ENCODE data around the gene DPYSL4. TPM values are rescaled to one million over a fixed set of nuclear protein-coding genes. Genes with fewer than 3 reads are reported as not detected.

The DPYSL4 gene
- total and polyA plus RNA-seq, 12 donors = 0.42 to 7.6 (median 3.2) TPM

DNA sequence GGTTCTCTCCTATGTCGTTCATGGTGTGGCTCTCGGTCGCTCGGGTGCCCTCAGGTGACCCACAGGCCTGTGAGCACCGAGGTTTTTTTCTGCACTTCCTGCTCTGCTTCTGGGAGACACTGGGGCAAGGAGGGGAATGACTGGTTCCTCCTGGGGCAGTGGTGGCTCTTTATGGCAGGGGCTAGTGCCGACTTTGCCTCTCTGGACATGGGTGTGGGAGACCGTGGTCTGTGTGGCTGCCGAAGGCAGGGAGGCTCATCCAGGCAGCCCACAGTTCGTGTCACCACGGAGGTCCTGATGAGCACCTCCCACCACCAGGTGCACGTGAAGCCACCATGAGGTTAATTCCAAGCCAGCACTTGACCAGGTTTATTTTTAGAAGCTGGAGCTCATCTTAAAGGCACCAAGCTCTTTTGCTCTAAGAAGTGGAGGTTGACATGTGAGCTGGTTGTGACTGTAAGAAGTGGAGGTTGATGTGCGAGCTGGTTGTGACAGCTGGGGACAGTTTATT is 24.7 kb upstream of the DPYSL4 start:
- Histone ChIP-seq H3K4me3 (no peak overlapping the region), H3K9me3 (replicated peaks in 1 of 3) (no peaks in the 10 kb centered on the region), H3K27me3 (no peaks in the 10 kb centered on the region), H3K27ac (no peak overlapping the region), H3K4me1 (replicated peaks in 1 of 2) (no peaks in the 10 kb centered on the region), H3K36me3 (replicated peaks in 1 of 2) (no peaks in the 10 kb centered on the region)
- intact Hi-C loops (cut with DNase I) = no loop called here
- no peak for DNase-seq
- TF ChIP-seq POLR2A (IDR thresholded peaks at IDR 0.05) = no peak
- TF ChIP-seq, protein P1, sequence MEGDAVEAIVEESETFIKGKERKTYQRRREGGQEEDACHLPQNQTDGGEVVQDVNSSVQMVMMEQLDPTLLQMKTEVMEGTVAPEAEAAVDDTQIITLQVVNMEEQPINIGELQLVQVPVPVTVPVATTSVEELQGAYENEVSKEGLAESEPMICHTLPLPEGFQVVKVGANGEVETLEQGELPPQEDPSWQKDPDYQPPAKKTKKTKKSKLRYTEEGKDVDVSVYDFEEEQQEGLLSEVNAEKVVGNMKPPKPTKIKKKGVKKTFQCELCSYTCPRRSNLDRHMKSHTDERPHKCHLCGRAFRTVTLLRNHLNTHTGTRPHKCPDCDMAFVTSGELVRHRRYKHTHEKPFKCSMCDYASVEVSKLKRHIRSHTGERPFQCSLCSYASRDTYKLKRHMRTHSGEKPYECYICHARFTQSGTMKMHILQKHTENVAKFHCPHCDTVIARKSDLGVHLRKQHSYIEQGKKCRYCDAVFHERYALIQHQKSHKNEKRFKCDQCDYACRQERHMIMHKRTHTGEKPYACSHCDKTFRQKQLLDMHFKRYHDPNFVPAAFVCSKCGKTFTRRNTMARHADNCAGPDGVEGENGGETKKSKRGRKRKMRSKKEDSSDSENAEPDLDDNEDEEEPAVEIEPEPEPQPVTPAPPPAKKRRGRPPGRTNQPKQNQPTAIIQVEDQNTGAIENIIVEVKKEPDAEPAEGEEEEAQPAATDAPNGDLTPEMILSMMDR (IDR thresholded peaks at IDR 0.05) = no peak
- 56 to 65% (median 61%) methylated on average over 6 to 12 of the region's 12 CpGs for WGBS, 4 donors

DNA sequence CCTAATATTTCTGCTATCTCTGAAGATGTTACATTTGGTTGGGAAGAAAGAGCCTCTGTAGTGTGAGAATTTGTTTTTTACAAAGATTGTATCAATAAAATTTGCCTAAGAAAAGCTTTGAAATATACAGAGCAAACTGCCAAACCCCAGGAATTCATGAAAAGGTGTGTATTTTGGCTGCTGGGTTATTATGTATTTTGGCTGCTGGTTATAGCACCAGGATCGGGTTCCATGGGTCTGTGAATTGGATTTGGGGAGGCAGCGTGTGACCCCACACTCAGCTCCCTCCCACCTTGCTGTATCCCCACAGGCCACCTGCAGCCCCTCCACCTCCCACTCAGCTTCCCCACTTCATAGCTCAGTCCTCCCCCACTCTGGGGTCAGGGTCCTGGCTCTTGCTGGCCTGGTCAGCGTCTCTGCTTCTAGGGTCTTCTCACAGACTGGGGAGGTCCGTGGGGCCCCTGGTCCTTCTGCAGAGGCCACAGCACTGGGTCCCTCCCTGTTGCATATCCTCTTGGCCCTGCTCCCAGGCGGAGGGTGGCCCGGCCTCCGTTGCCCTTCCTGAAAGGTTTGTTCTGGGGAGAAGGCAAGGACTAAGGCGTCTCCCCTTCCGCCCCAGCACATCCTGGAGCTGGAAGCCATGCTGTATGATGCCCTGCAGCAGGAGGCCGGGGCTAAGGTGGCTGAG is 24.0 kb upstream of the DPYSL4 start:
- TF ChIP-seq, protein P1 (IDR thresholded peaks at IDR 0.05) = no peak
- TF ChIP-seq POLR2A (IDR thresholded peaks at IDR 0.05) = no peak
- Histone ChIP-seq H3K4me3 (no peak overlapping the region), H3K4me1 (replicated peaks in 1 of 2) (no peaks in the 10 kb centered on the region), H3K9me3 (replicated peaks in 1 of 3) (no peaks in the 10 kb centered on the region), H3K27me3 (no peaks in the 10 kb centered on the region), H3K36me3 (replicated peaks in 1 of 2) (no peaks in the 10 kb centered on the region), H3K27ac (no peak overlapping the region)
- 42 to 73% (median 63%) methylated on average over 7 to 10 of the region's 10 CpGs for WGBS, 4 donors
- intact Hi-C loops (cut with DNase I) = no loop called here
- peak in 1 of 7 donors; percentile 26 for DNase-seq

DNA sequence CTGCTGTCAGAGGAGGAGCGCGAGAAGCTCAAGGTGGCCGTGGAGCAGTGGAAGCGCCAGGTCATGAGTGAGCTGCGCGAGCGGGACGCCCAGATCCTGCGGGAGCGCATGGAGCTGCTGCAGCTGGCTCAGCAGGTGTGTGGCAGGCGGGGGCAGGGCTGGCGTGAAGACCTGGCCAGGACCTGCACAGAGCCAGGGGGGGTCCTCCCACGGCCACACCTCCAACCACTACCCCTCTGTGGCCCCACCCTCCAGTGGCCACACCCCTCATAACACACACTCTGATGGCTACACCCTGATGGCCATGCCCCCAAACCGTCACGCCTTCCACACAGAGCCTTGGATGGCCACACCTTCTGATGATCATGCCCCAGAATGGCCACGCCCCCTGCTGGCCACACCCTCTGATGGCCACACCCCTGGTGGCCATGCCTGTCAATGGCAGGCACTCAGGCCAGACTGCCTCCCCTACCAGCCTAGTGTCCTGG is 23.4 kb upstream of the DPYSL4 start:
- DNase-seq = peak in 1 of 7 donors; percentile 17
- no peaks in the 10 kb centered on the region for H3K4me1 ChIP-seq (replicated peaks in 1 of 2)
- 54 to 74% (median 69%) methylated on average over 12 to 16 of the region's 16 CpGs for WGBS, 4 donors
- no peak for TF ChIP-seq POLR2A (IDR thresholded peaks at IDR 0.05)
- TF ChIP-seq, protein P1 (IDR thresholded peaks at IDR 0.05) = peak in 1 of 6 experiments; percentile 28
- H3K36me3 ChIP-seq (replicated peaks in 1 of 2) = no peaks in the 10 kb centered on the region
- no peaks in the 10 kb centered on the region for H3K9me3 ChIP-seq (replicated peaks in 1 of 3)
- no peaks in the 10 kb centered on the region for H3K27me3 ChIP-seq
- intact Hi-C loops (cut with DNase I) = no loop called here
- H3K27ac ChIP-seq = no peak overlapping the region
- H3K4me3 ChIP-seq = no peak overlapping the region

DNA sequence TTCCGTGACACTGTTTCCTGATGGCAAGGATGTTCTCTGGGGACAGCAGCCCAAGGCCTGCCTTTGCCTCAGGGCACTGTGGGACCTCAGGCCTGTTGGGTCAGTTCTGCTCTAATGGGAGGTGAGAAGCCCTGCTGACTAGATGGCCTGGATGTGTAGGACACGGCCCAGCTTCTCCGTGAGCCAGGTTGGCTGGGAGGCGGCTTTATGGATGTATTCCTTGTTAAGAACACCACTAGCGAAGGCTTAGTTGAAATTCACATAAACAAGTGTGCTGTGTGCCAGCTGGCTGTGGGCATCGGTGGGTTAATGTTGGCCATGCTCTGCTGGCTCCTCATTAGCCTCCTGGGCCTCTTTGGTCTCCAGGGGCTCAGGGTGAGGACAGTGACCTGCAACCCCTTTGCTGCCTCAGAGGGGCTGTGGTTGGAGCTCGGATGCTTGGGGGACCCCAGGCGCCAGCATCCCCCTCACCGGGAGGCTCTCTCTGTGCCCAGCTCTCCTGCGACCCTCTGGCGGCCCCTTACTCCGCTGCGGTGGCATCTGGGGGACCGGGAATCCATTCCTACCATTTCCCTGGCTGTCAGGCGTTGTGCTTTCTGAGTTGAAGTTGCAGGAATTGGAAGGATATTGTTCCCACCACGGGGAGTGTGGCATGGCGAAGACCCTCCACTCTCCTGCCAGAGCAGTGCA is 22.8 kb upstream of the DPYSL4 start:
- Histone ChIP-seq H3K9me3 (replicated peaks in 1 of 3) (no peaks in the 10 kb centered on the region), H3K36me3 (replicated peaks in 1 of 2) (no peaks in the 10 kb centered on the region), H3K4me1 (replicated peaks in 1 of 2) (no peaks in the 10 kb centered on the region), H3K4me3 (no peak overlapping the region), H3K27me3 (no peaks in the 10 kb centered on the region), H3K27ac (no peak overlapping the region)
- no peak for TF ChIP-seq POLR2A (IDR thresholded peaks at IDR 0.05)
- TF ChIP-seq, protein P1 (IDR thresholded peaks at IDR 0.05) = no peak
- WGBS, 4 donors = 69 to 85% (median 83%) methylated on average over 8 to 17 of the region's 17 CpGs
- DNase-seq = no peak
- intact Hi-C loops (cut with DNase I) = no loop called here

Data from adrenal gland (tissue), 12 donors.